Mesenchymal stem cell (in vitro differentiated cells and primary cell): ENCODE results near the gene SURF6. TPM values are rescaled to one million over a fixed set of nuclear protein-coding genes. Genes with fewer than 3 reads are reported as not detected.

Experiments
- DNase-seq: peaks from one replicate; pipeline ENCODE4 v3.0.0-alpha.2; 2013
- H2AFZ ChIP-seq: one replicate; pipeline ENCODE4 v1.6.1; 2013; ENCODE audit warnings: low read depth, mild to moderate bottlenecking, control low read depth, inconsistent platforms, low read length, moderate library complexity
- H2AK5ac ChIP-seq: 2 replicates; pipeline ENCODE4 v1.6.1; 2013; ENCODE audit warnings: low read length, moderate library complexity, mild to moderate bottlenecking, inconsistent platforms; ENCODE audit not compliant: severe bottlenecking
- H2BK120ac ChIP-seq: one replicate; pipeline ENCODE4 v1.6.1; 2013; ENCODE audit warnings: low read depth, mild to moderate bottlenecking, inconsistent platforms, low read length, moderate library complexity
- H2BK12ac ChIP-seq, 2 experiments: one replicate each; pipeline ENCODE4 v1.6.1; 2013; ENCODE audit warnings: inconsistent platforms in 2 of 2, low read length in 2 of 2, mild to moderate bottlenecking in 2 of 2, moderate library complexity in 2 of 2, control low read depth in 1 of 2
- H2BK15ac ChIP-seq: one replicate; pipeline ENCODE4 v1.6.1; 2013; ENCODE audit warnings: mild to moderate bottlenecking, low read depth, inconsistent platforms; ENCODE audit not compliant: poor library complexity, severe bottlenecking
- H2BK5ac ChIP-seq: 2 replicates; pipeline ENCODE4 v1.6.1; 2013; ENCODE audit warnings: low read depth, mild to moderate bottlenecking, low read length, control low read depth, inconsistent platforms; ENCODE audit not compliant: poor library complexity, severe bottlenecking
- H3K14ac ChIP-seq, 2 experiments: one replicate each; pipeline ENCODE4 v1.6.1; 2013; ENCODE audit warnings: inconsistent platforms in 2 of 2, low read length in 2 of 2, control low read depth in 1 of 2, mild to moderate bottlenecking in 1 of 2, moderate library complexity in 1 of 2
- H3K18ac ChIP-seq, 2 experiments: one replicate each; pipeline ENCODE4 v1.6.1; 2013; ENCODE audit warnings: inconsistent platforms in 2 of 2, low read length in 2 of 2, control low read depth in 1 of 2, low read depth in 1 of 2, mild to moderate bottlenecking in 1 of 2
- H3K23ac ChIP-seq, 2 experiments: one replicate each; pipeline ENCODE4 v1.6.1; 2013; ENCODE audit warnings: inconsistent platforms in 2 of 2, low read length in 2 of 2, mild to moderate bottlenecking in 2 of 2, moderate library complexity in 2 of 2, control low read depth in 1 of 2
- H3K27ac ChIP-seq: 2 replicates; pipeline ENCODE4 v1.5.1; 2013; ENCODE audit warnings: mild to moderate bottlenecking, moderate library complexity, low read length, control low read depth, inconsistent platforms; ENCODE audit not compliant: poor library complexity, severe bottlenecking
- H3K27me3 ChIP-seq, 2 experiments: 2 replicates each; pipeline versions ENCODE4 v1.6.1 to v1.7.0; 2013; ENCODE audit warnings: low read length in 2 of 2, mild to moderate bottlenecking in 2 of 2, moderate library complexity in 2 of 2, control low read depth in 1 of 2, inconsistent platforms in 1 of 2; ENCODE audit not compliant: control insufficient read depth in 1 of 2, insufficient read depth in 1 of 2
- H3K36me3 ChIP-seq, 2 experiments: 2 replicates each; pipeline versions ENCODE4 v1.6.1 to v1.7.0; 2013; ENCODE audit warnings: low read length in 2 of 2, control low read depth in 1 of 2, inconsistent platforms in 1 of 2, low read depth in 1 of 2, mild to moderate bottlenecking in 1 of 2; ENCODE audit not compliant: insufficient read depth in 2 of 2, control insufficient read depth in 1 of 2
- H3K4ac ChIP-seq, 2 experiments: one replicate each; pipeline ENCODE4 v1.6.1; 2013; ENCODE audit warnings: inconsistent platforms in 2 of 2, low read length in 2 of 2, mild to moderate bottlenecking in 2 of 2, moderate library complexity in 2 of 2, control low read depth in 1 of 2, low read depth in 1 of 2
- H3K4me1 ChIP-seq: 2 replicates; pipeline ENCODE4 v1.6.1; 2013; ENCODE audit warnings: low read depth, low read length, control low read depth; ENCODE audit not compliant: control insufficient read depth, insufficient read depth
- H3K4me2 ChIP-seq: 2 replicates; pipeline ENCODE4 v1.6.1; 2013; ENCODE audit warnings: low read length, mild to moderate bottlenecking, inconsistent platforms; ENCODE audit not compliant: poor library complexity, severe bottlenecking
- H3K4me3 ChIP-seq, 2 experiments: 2 replicates each; pipeline versions ENCODE4 v1.5.1 to v1.7.0; 2013; ENCODE audit warnings: low read length in 2 of 2, mild to moderate bottlenecking in 2 of 2, control low read depth in 1 of 2, low read depth in 1 of 2; ENCODE audit not compliant: insufficient read depth in 1 of 2
- H3K79me1 ChIP-seq: replicated peaks from 2 replicates; pipeline ENCODE4 v1.6.1; 2013; ENCODE audit warnings: mild to moderate bottlenecking, control low read depth, low read length, inconsistent platforms; ENCODE audit not compliant: poor library complexity, severe bottlenecking
- H3K9ac ChIP-seq: 2 replicates; pipeline ENCODE4 v1.7.0; 2013; ENCODE audit warnings: mild to moderate bottlenecking, low read length, moderate library complexity
- H3K9me3 ChIP-seq: 2 replicates; pipeline ENCODE4 v1.7.0; 2013; ENCODE audit warnings: mild to moderate bottlenecking, low read length; ENCODE audit not compliant: control insufficient read depth
- H4K8ac ChIP-seq: one replicate; pipeline ENCODE4 v1.6.1; 2013; ENCODE audit warnings: inconsistent platforms, mild to moderate bottlenecking, low read length, moderate library complexity
- H4K91ac ChIP-seq: one replicate; pipeline ENCODE4 v1.6.1; 2013; ENCODE audit warnings: mild to moderate bottlenecking, low read length, inconsistent platforms
- WGBS: methylation state at CpG from one replicate; pipeline ENCODE4 v1.1.7; 2013; ENCODE audit warnings: mixed read lengths; 5-methylcytosine and 5-hydroxymethylcytosine counted together
- polyA plus RNA-seq, 2 experiments: library from polyadenylated mRNA; stranded (reverse); fragments of 200-250 nt; gene quantifications; one replicate each; pipeline ENCODE4 v1.2.3, GENCODE V29; 2013

SURF6 gene
- 10.1 TPM for polyA plus RNA-seq (2013, experiment 1 of 2)
- polyA plus RNA-seq (2013, experiment 2 of 2), result 9.7 TPM

GRCh38 chr9:133335924-133336811 lies at the start of gene SURF6:
SURF6 (minus strand) TSS chr9:133336188; CDS start chr9:133336132, 56 bp downstream.
- peak; percentile 90 for DNase-seq
- Histone ChIP-seq H3K23ac (peak within 1 kb of the TSS in 1 of 2 experiments; percentile 73), H4K91ac (peak within 1 kb of the TSS; percentile 94), H3K27ac (peak within 1 kb of the TSS; percentile 67), H3K18ac (peak within 1 kb of the TSS; percentile 88 to 92), H3K27me3 (no peaks in the 10 kb centered on the region), H3K36me3 (peaks cover 49 to 67% of the 10 kb centered on the region in 2 experiments), H3K9me3 (no peaks in the 10 kb centered on the region), H2BK12ac (peak within 1 kb of the TSS; percentile 15 to 25), H2BK15ac (peak within 1 kb of the TSS; percentile 13), H3K4me2 (peak within 1 kb of the TSS; percentile 83), H2AFZ (peak within 1 kb of the TSS; percentile 87), H2BK5ac (peak within 1 kb of the TSS; percentile 2), H4K8ac (peak within 1 kb of the TSS; percentile 98), H2AK5ac (peak within 1 kb of the TSS; percentile 74), H3K4me3 (peak within 1 kb of the TSS; percentile 94 to 97), H3K9ac (peak within 1 kb of the TSS; percentile 93), H3K4ac (peak within 1 kb of the TSS; percentile 67 to 92), H3K14ac (peak within 1 kb of the TSS in 1 of 2 experiments; percentile 89), H2BK120ac (peak within 1 kb of the TSS; percentile 6), H3K4me1 (peaks cover 24% of the 10 kb centered on the region), H3K79me1 (peaks cover 38% of the 10 kb centered on the region)
- 10% methylated on average over 57 of the region's 70 CpGs for WGBS

GRCh38 chr9:133385452-133385851 lies 49.5 kb upstream of the SURF6 start:
- Histone ChIP-seq H3K9me3 (no peaks in the 10 kb centered on the region), H3K18ac (no peak overlapping the region), H3K27me3 (peaks cover 0 to 10% of the 10 kb centered on the region in 2 experiments), H3K79me1 (no peaks in the 10 kb centered on the region), H2BK12ac (no peak overlapping the region), H3K4ac (no peak overlapping the region), H3K4me3 (no peak overlapping the region), H3K9ac (no peak overlapping the region), H3K14ac (peak overlapping the region in 1 of 2 experiments; percentile 37), H2AFZ (no peak overlapping the region), H3K27ac (no peak overlapping the region), H3K36me3 (no peaks in the 10 kb centered on the region), H2BK5ac (no peak overlapping the region), H2AK5ac (no peak overlapping the region), H4K91ac (no peak overlapping the region), H4K8ac (no peak overlapping the region), H2BK15ac (no peak overlapping the region), H3K23ac (no peak overlapping the region), H3K4me1 (no peaks in the 10 kb centered on the region), H3K4me2 (no peak overlapping the region), H2BK120ac (no peak overlapping the region)
- 85% methylated on average over 14 of the region's 14 CpGs for WGBS
- DNase-seq, result no peak

GRCh38 chr9:133384736-133385321 lies 48.8 kb upstream of the SURF6 start:
- Histone ChIP-seq H2BK15ac (no peak overlapping the region), H3K27ac (no peak overlapping the region), H3K4me1 (no peaks in the 10 kb centered on the region), H3K27me3 (peaks cover 0 to 6% of the 10 kb centered on the region in 2 experiments), H3K4ac (no peak overlapping the region), H3K9ac (no peak overlapping the region), H2BK5ac (no peak overlapping the region), H2BK120ac (no peak overlapping the region), H4K8ac (no peak overlapping the region), H2AFZ (no peak overlapping the region), H3K79me1 (no peaks in the 10 kb centered on the region), H3K4me2 (no peak overlapping the region), H3K23ac (no peak overlapping the region), H4K91ac (no peak overlapping the region), H2AK5ac (no peak overlapping the region), H3K14ac (no peak overlapping the region), H3K9me3 (no peaks in the 10 kb centered on the region), H3K36me3 (no peaks in the 10 kb centered on the region), H3K4me3 (no peak overlapping the region), H3K18ac (no peak overlapping the region), H2BK12ac (no peak overlapping the region)
- DNase-seq, result no peak
- WGBS, result 96% methylated on average over 17 of the region's 17 CpGs

- Histone ChIP-seq H2BK15ac (no peak overlapping the region), H3K27me3 (peaks cover 0 to 4% of the 10 kb centered on the region in 2 experiments), H3K36me3 (no peaks in the 10 kb centered on the region), H4K8ac (no peak overlapping the region), H2BK12ac (no peak overlapping the region), H3K79me1 (no peaks in the 10 kb centered on the region), H2AK5ac (no peak overlapping the region), H3K9ac (no peak overlapping the region), H3K14ac (no peak overlapping the region), H3K9me3 (no peaks in the 10 kb centered on the region), H3K4ac (no peak overlapping the region), H4K91ac (no peak overlapping the region), H2AFZ (no peak overlapping the region), H2BK5ac (no peak overlapping the region), H3K27ac (no peak overlapping the region), H3K4me1 (peaks cover 3% of the 10 kb centered on the region), H3K4me2 (no peak overlapping the region), H2BK120ac (no peak overlapping the region), H3K18ac (no peak overlapping the region), H3K4me3 (no peak overlapping the region), H3K23ac (no peak overlapping the region)
- no peak for DNase-seq
- 89% methylated on average over 3 of the region's 3 CpGs for WGBS
Measured at GRCh38 chr9:133383438-133383837, 47.5 kb upstream of the SURF6 start.
